HEK293 (cell line): ENCODE results near the gene RABL3.

Source experiments
- CTCF ChIA-PET: fragments of 350-600 bp; formaldehyde crosslinking; extraction: SDS; loops from one replicate; lab custom pipeline; 2021; ENCODE audit warnings: antibody characterized with exemption; lab: Yijun Ruan, JAX
- POLR2A ChIA-PET: fragments of 300-600 bp; formaldehyde crosslinking; extraction: SDS; loops from one replicate; lab custom pipeline; 2020; ENCODE audit warnings: antibody characterized with exemption, inconsistent platforms; lab: Yijun Ruan, JAX
- H3K27ac ChIP-seq: fragments of 200-500 bp; sonication (Bioruptor generic); 2 replicates; pipeline ENCODE4 v1.5.1; 2014; ENCODE audit warnings: low read depth, low read length, control low read depth, inconsistent platforms; ENCODE audit errors: extremely low read depth
- H3K36me3 ChIP-seq, 2 experiments: fragments of 200-500 bp in 1 of 2; sonication (Bioruptor generic) in 1 of 2; 1 replicate in 1 of 2; 2 replicates in 1 of 2; pipeline ENCODE4 v1.5.1; 2014 to 2017; ENCODE audit warnings: inconsistent platforms in 2 of 2, low read length in 2 of 2; ENCODE audit not compliant: control insufficient read depth in 2 of 2, insufficient read depth in 1 of 2
- H3K4me1 ChIP-seq: fragments of 200-500 bp; sonication (Bioruptor generic); 2 replicates; pipeline ENCODE4 v1.5.1; 2014; ENCODE audit warnings: mild to moderate bottlenecking, low read length, inconsistent platforms; ENCODE audit not compliant: control insufficient read depth, insufficient read depth
- H3K4me3 ChIP-seq: 2 replicates; pipeline ENCODE4 v1.5.1; 2011; ENCODE audit warnings: low read depth, mild to moderate bottlenecking, control low read depth, low read length, moderate library complexity
- H3K9me3 ChIP-seq: fragments of 200-500 bp; sonication (Bioruptor generic); 2 replicates; pipeline ENCODE4 v1.5.1; 2014; ENCODE audit warnings: low read depth, low read length, inconsistent platforms; ENCODE audit not compliant: control insufficient read depth, insufficient read depth
- KLF1 ChIP-seq: fragments of 450-650 bp; formaldehyde crosslinking; IDR thresholded peaks from 2 replicates; pipeline ENCODE4 v1.5.1; 2016; ENCODE audit warnings: missing biosample characterization, missing genetic modification characterization
- ZBTB1 ChIP-seq: fragments of 450-650 bp; formaldehyde crosslinking; IDR thresholded peaks from 2 replicates; pipeline ENCODE4 v1.5.1; 2016; ENCODE audit warnings: missing biosample characterization, missing genetic modification characterization
- ZNF10 ChIP-seq: fragments of 450-650 bp; formaldehyde crosslinking; IDR thresholded peaks from 2 replicates; pipeline ENCODE4 v1.5.1; 2017; ENCODE audit warnings: missing biosample characterization, missing genetic modification characterization
- ZNF311 ChIP-seq: fragments of 450-650 bp; formaldehyde crosslinking; IDR thresholded peaks from 2 replicates; pipeline ENCODE4 v1.5.1; 2017; ENCODE audit warnings: missing biosample characterization, missing genetic modification characterization, borderline replicate concordance
- ZNF324 ChIP-seq: fragments of 450-650 bp; formaldehyde crosslinking; IDR thresholded peaks from 2 replicates; pipeline ENCODE4 v1.5.1; 2016; ENCODE audit warnings: missing biosample characterization, missing genetic modification characterization
- ZNF335 ChIP-seq: fragments of 450-650 bp; formaldehyde crosslinking; conservative IDR thresholded peaks from 2 replicates; pipeline ENCODE4 v1.5.1; 2016; ENCODE audit warnings: missing biosample characterization, missing genetic modification characterization
- ZNF341 ChIP-seq: fragments of 450-650 bp; formaldehyde crosslinking; IDR thresholded peaks from 2 replicates; pipeline ENCODE4; 2016; ENCODE audit warnings: low read depth, missing biosample characterization, missing genetic modification characterization
- ZNF423 ChIP-seq: fragments of 450-650 bp; formaldehyde crosslinking; IDR thresholded peaks from 2 replicates; pipeline ENCODE4 v1.5.1; 2016; ENCODE audit warnings: missing biosample characterization, missing genetic modification characterization
- ZNF48 ChIP-seq: fragments of 450-650 bp; formaldehyde crosslinking; IDR thresholded peaks from 2 replicates; pipeline ENCODE4 v1.5.1; 2016; ENCODE audit warnings: missing biosample characterization, missing genetic modification characterization
- ZNF521 ChIP-seq: fragments of 450-650 bp; formaldehyde crosslinking; IDR thresholded peaks from 2 replicates; pipeline ENCODE4 v1.5.1; 2017; ENCODE audit warnings: missing biosample characterization, mild to moderate bottlenecking, missing genetic modification characterization
- ZNF654 ChIP-seq: fragments of 450-650 bp; formaldehyde crosslinking; IDR thresholded peaks from 2 replicates; pipeline ENCODE4 v1.5.1; 2016; ENCODE audit warnings: low read depth, missing biosample characterization, missing genetic modification characterization
- ZNF777 ChIP-seq: fragments of 450-650 bp; formaldehyde crosslinking; IDR thresholded peaks from 2 replicates; pipeline ENCODE4 v1.5.1; 2017; ENCODE audit warnings: missing biosample characterization, missing genetic modification characterization, borderline replicate concordance
- ZNF830 ChIP-seq: fragments of 450-650 bp; IDR thresholded peaks from 2 replicates; pipeline ENCODE4 v1.5.0; 2018; ENCODE audit warnings: missing biosample characterization, missing genetic modification characterization, low read depth, mild to moderate bottlenecking, moderate library complexity
- ZSCAN23 ChIP-seq: fragments of 450-650 bp; formaldehyde crosslinking; IDR thresholded peaks from 2 replicates; pipeline ENCODE4 v1.5.1; 2016; ENCODE audit warnings: missing biosample characterization, missing genetic modification characterization
- TF ChIP-seq, protein P1 (sequence below): fragments of 450-650 bp; formaldehyde crosslinking; IDR thresholded peaks from 2 replicates; pipeline ENCODE4 v1.5.1; 2016; ENCODE audit warnings: missing biosample characterization, missing genetic modification characterization
- TF ChIP-seq, protein P2 (sequence below): fragments of 450-650 bp; formaldehyde crosslinking; optimal IDR thresholded peaks from 2 replicates; pipeline ENCODE3; 2016; ENCODE audit warnings: missing biosample characterization, mild to moderate bottlenecking, missing genetic modification characterization
- TF ChIP-seq, protein P3 (sequence below): fragments of 450-650 bp; formaldehyde crosslinking; IDR thresholded peaks from 2 replicates; pipeline ENCODE4 v1.5.1; 2016; ENCODE audit warnings: missing biosample characterization, missing genetic modification characterization

Gene RABL3

DNA sequence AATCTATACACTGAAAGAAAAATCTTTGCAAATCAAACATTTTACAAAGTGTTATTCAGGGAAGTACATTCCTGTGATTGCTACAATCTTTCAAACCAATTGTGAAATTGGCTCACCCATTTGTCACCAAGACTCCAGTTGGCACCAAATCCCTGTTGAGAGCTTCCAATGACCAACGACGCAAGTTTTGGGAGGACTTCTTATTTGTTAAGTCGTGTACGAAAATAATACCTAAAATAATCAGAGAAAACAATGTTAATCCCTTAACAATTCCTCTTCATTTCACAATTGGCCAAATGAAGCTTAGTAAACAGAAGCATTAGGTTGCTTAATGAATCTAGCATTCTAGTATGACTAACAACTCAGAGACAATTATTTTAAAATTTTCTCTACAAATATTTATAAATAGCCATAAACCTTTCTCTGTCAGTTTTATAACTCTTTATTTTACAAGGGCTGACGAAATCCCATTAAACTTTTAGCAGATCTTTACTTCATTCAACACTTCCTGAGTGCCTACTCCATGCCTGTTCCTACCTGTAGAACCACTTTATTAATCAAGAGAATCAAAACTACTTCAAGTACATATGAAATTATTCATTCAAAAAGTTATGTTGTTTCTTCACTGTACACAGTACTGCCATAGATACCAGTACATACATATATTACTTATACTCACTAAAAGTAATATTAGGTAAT is 36.3 kb downstream of the RABL3 start (continued):
- TF ChIP-seq, protein P1, sequence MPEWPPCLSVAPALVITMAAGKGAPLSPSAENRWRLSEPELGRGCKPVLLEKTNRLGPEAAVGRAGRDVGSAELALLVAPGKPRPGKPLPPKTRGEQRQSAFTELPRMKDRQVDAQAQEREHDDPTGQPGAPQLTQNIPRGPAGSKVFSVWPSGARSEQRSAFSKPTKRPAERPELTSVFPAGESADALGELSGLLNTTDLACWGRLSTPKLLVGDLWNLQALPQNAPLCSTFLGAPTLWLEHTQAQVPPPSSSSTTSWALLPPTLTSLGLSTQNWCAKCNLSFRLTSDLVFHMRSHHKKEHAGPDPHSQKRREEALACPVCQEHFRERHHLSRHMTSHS, result no peak
- TF ChIP-seq ZNF423 (tag by site-specific recombination), result no peak
- TF ChIP-seq ZNF830 (tag by site-specific recombination), result no peak

GRCh38 chr3:120699333-120699732 is 43.0 kb downstream of the RABL3 start:
- ChIA-PET CTCF (interaction anchor here (0.7 kb wide), 1 partner anchor 13 kb away, joined by 3 read pairs; no protein-coding TSS in a partner anchor), POLR2A (no interaction called here)
- no peak overlapping the region for H3K4me3 ChIP-seq
- H3K4me1 ChIP-seq, result no peaks in the 10 kb centered on the region
- no peaks in the 10 kb centered on the region for H3K9me3 ChIP-seq
- H3K27ac ChIP-seq, result no peak overlapping the region
- TF ChIP-seq ZNF521 (tag by site-specific recombination) (no peak), ZNF324 (tag by site-specific recombination) (no peak), ZNF777 (tag by site-specific recombination) (no peak), ZNF335 (tag by site-specific recombination) (no peak), ZNF48 (tag by site-specific recombination) (no peak), ZNF341 (tag by site-specific recombination) (no peak), ZBTB1 (tag by site-specific recombination) (no peak), ZNF10 (no peak)
- TF ChIP-seq, protein P2, sequence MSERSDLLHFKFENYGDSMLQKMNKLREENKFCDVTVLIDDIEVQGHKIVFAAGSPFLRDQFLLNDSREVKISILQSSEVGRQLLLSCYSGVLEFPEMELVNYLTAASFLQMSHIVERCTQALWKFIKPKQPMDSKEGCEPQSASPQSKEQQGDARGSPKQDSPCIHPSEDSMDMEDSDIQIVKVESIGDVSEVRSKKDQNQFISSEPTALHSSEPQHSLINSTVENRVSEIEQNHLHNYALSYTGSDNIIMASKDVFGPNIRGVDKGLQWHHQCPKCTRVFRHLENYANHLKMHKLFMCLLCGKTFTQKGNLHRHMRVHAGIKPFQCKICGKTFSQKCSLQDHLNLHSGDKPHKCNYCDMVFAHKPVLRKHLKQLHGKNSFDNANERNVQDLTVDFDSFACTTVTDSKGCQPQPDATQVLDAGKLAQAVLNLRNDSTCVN (tag by site-specific recombination), result no peak
- H3K36me3 ChIP-seq, result peaks cover 0 to 7% of the 10 kb centered on the region in 2 experiments; a peak in 1 of 3 replicates

DNA sequence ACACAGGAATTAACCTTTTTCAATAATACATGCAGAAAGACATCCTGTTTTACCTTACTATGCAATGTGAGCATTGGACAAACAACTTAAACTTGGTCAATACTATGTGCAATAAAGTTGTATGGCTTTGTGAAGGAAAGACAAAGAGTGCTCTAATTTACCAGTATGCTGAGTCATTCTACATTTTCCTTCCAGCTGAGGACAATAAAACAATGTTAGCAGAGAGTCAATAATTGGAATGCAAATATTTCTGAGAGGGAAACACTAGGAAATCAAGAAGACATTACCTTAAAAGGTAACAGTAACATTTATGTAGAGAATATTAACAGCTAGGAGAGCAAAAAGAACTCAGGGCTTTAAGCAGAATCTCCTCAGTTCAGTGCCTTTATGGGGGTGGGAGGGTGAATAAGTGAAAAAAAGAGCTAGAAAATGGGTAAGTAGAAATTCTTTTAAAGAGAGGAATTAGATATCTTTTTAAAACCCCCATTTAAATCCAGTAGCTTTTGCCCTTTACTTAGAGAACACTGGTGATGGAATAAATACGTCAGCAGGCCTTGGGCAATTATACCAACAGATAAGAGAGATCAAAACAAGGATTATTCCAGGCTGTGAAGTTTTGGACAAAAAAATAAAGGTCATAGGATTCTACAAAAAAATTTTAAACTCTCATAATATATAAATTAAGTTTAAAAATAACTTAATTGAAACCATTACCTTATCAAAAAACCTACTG is 48.7 kb downstream of the RABL3 start:
- Histone ChIP-seq H3K36me3 (no peaks in the 10 kb centered on the region), H3K27ac (no peak overlapping the region), H3K4me1 (no peaks in the 10 kb centered on the region), H3K9me3 (no peaks in the 10 kb centered on the region), H3K4me3 (no peak overlapping the region)
- POLR2A ChIA-PET, result no interaction called here
- TF ChIP-seq ZNF341 (tag by site-specific recombination), result no peak
- TF ChIP-seq KLF1 (tag by site-specific recombination), result no peak
- no peak for TF ChIP-seq ZSCAN23 (tag by site-specific recombination)
- TF ChIP-seq, protein P3, sequence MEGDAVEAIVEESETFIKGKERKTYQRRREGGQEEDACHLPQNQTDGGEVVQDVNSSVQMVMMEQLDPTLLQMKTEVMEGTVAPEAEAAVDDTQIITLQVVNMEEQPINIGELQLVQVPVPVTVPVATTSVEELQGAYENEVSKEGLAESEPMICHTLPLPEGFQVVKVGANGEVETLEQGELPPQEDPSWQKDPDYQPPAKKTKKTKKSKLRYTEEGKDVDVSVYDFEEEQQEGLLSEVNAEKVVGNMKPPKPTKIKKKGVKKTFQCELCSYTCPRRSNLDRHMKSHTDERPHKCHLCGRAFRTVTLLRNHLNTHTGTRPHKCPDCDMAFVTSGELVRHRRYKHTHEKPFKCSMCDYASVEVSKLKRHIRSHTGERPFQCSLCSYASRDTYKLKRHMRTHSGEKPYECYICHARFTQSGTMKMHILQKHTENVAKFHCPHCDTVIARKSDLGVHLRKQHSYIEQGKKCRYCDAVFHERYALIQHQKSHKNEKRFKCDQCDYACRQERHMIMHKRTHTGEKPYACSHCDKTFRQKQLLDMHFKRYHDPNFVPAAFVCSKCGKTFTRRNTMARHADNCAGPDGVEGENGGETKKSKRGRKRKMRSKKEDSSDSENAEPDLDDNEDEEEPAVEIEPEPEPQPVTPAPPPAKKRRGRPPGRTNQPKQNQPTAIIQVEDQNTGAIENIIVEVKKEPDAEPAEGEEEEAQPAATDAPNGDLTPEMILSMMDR, result no peak
- TF ChIP-seq ZNF335 (tag by site-specific recombination), result no peak
- no peak for TF ChIP-seq ZNF654 (tag by site-specific recombination)
- TF ChIP-seq ZNF311 (tag by site-specific recombination), result no peak
- CTCF ChIA-PET, result interaction anchor here (1.2 kb wide), 1 partner anchor 14 kb away, joined by 3 read pairs; no protein-coding TSS in a partner anchor
